Measurements from ENCODE around the gene DAGLB.

DAGLB gene

GRCh38 chr7:6394114-6394513 lies 53.6 kb downstream of the DAGLB start:
- TF ChIP-seq, protein P1, sequence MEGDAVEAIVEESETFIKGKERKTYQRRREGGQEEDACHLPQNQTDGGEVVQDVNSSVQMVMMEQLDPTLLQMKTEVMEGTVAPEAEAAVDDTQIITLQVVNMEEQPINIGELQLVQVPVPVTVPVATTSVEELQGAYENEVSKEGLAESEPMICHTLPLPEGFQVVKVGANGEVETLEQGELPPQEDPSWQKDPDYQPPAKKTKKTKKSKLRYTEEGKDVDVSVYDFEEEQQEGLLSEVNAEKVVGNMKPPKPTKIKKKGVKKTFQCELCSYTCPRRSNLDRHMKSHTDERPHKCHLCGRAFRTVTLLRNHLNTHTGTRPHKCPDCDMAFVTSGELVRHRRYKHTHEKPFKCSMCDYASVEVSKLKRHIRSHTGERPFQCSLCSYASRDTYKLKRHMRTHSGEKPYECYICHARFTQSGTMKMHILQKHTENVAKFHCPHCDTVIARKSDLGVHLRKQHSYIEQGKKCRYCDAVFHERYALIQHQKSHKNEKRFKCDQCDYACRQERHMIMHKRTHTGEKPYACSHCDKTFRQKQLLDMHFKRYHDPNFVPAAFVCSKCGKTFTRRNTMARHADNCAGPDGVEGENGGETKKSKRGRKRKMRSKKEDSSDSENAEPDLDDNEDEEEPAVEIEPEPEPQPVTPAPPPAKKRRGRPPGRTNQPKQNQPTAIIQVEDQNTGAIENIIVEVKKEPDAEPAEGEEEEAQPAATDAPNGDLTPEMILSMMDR (IDR thresholded peaks at IDR 0.05), result no peak

DNA sequence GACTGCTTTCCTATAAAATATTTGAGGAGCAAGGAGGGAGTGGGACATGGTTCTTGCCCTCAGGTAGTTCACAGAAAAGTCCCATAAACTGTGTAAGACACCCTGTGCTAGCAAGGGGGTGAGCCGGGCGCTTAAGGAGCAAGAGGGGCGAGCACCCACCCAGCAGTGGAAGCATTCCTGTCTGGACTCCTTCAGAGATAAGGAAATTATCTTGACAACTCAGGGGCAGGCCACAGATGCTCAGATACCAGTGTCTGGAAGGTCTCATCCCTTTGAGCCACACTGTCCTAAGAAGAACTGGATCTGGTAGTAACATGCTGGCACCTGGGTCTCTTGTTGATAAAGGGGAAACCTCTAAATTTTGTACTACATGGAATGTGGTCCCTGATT lies 54.1 kb downstream of the DAGLB start:
- TF ChIP-seq, protein P1 (IDR thresholded peaks at IDR 0.05), result no peak

GRCh38 chr7:6392712-6393666 lies 54.8 kb downstream of the DAGLB start:
- TF ChIP-seq, protein P1 (IDR thresholded peaks at IDR 0.05), result no peak

- TF ChIP-seq, protein P1 (IDR thresholded peaks at IDR 0.05), result no peak
Observed at GRCh38 chr7:6389728-6390127, 58.0 kb downstream of the DAGLB start.

GRCh38 chr7:6387734-6388294 lies 59.9 kb downstream of the DAGLB start:
- TF ChIP-seq, protein P1 (IDR thresholded peaks at IDR 0.05), result no peak

DNA sequence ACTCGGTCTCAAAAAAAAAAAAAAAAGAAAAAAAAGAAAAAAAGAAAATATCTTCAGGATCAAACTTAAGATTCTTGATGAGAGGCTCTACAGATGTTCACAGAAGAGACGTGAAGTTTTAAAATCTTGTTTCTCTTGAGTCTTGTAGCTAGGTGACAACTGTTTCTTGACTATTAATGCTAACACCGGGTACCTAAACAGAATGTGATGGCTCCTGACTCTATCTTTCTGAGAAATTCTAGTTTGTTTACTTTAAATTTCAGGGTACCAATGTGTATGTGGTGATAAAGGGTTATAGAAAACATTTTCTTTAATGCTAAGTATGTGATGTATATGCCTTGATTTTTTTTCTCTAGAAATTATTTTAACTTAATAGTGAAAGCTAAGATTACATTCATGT lies 61.0 kb downstream of the DAGLB start:
- TF ChIP-seq, protein P1 (IDR thresholded peaks at IDR 0.05), result no peak

DNA sequence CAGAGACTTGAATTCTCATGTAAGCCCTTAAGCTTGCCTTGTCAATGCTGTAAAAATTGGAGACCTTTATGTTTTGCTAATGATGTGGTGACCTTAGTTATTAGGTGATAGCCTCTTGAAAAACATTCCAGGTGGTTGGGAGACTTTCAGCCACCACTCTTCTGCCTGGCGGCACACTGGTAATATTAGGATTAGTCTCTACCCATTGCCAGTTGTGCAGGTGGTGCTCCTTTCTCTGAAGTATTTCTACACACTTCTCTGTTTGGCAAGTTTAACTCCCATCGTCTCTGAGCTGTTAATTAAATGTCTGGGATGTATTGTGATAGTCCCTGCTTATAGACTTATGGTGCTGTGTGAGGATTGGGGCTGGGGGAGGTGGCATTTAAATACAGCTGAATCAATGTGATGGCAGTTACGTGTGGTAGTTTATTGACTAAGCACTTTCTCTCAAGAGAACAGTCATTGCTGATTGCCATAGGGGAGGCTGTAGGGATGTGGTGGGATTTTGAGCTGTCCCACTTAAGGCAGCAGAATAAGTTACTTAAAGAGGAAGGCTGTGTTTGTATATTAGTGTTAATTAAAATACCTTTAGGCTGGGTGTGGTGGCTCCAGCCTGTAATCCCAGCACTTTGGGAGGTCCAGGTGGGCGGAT lies 61.7 kb downstream of the DAGLB start:
- TF ChIP-seq, protein P1 (IDR thresholded peaks at IDR 0.05), result no peak
